SK-N-SH (cell line): ENCODE results near the gene FKBP4. TPM values are rescaled to one million over a fixed set of nuclear protein-coding genes. Genes with fewer than 3 reads are reported as not detected.

Source experiments
- CTCF ChIA-PET: fragments of 300-600, 350-600 bp; formaldehyde crosslinking; extraction: SDS; loops from one replicate; lab custom pipeline; 2021; lab: Yijun Ruan, JAX
- POLR2A ChIA-PET: fragments of 350-600 bp; sonication (Branson Sonifier 250); formaldehyde crosslinking; extraction: SDS; loops from one replicate; lab custom pipeline; 2020; ENCODE audit warnings: antibody characterized with exemption, inconsistent platforms; lab: Yijun Ruan, JAX
- DNase-seq: peaks from one replicate; pipeline ENCODE4 v3.0.0; 2012
- H2AFZ ChIP-seq: fragments of 200-600 bp; sonication (generic); 2 replicates; pipeline ENCODE4 v1.8.1; 2016; ENCODE audit warnings: antibody characterized with exemption, mild to moderate bottlenecking, low read depth
- H3F3A ChIP-seq: fragments of 200-600 bp; sonication (generic); replicated peaks from 2 replicates; pipeline ENCODE3; 2016; ENCODE audit warnings: antibody characterized with exemption, mild to moderate bottlenecking; ENCODE audit not compliant: insufficient read depth
- H3K27ac ChIP-seq, 2 experiments: fragments of 200-500 bp in 1 of 2; fragments of 200-600 bp in 1 of 2; sonication (Bioruptor generic) in 1 of 2; sonication (generic), shearing (Covaris generic) in 1 of 2; 2 replicates each; pipeline versions ENCODE4 v1.5.1 to v1.6.1; 2014 to 2016; ENCODE audit warnings: low read depth in 2 of 2, inconsistent platforms in 1 of 2, low read length in 1 of 2, mild to moderate bottlenecking in 1 of 2, mixed read lengths in 1 of 2
- H3K27me3 ChIP-seq: fragments of 200-600 bp; sonication (generic), shearing (Covaris generic); 2 replicates; pipeline ENCODE4 v1.6.1; 2016; ENCODE audit warnings: mixed run types; ENCODE audit not compliant: insufficient read depth
- H3K36me3 ChIP-seq, 2 experiments: fragments of 200-500 bp in 1 of 2; fragments of 200-600 bp in 1 of 2; sonication (Bioruptor generic) in 1 of 2; sonication (generic) in 1 of 2; replicated peaks in 1 of 2; 2 replicates each; pipeline versions ENCODE3 to v1.5.1; 2014 to 2016; ENCODE audit warnings: low read length in 1 of 2, mild to moderate bottlenecking in 1 of 2; ENCODE audit not compliant: insufficient read depth in 2 of 2, control insufficient read depth in 1 of 2
- H3K4me1 ChIP-seq, 2 experiments: fragments of 200-500 bp in 1 of 2; fragments of 200-600 bp in 1 of 2; sonication (Bioruptor generic) in 1 of 2; sonication (generic), shearing (Covaris generic) in 1 of 2; 2 replicates each; pipeline versions ENCODE4 v1.5.1 to v1.6.1; 2014 to 2016; ENCODE audit warnings: low read depth in 1 of 2, low read length in 1 of 2, mixed run types in 1 of 2; ENCODE audit not compliant: insufficient read depth in 2 of 2, control insufficient read depth in 1 of 2
- H3K4me2 ChIP-seq: fragments of 200-600 bp; sonication (generic), shearing (Covaris generic); 2 replicates; pipeline ENCODE4 v1.6.1; 2017; ENCODE audit warnings: mixed run types
- H3K4me3 ChIP-seq, 2 experiments: fragments of 200-500 bp in 1 of 2; fragments of 200-600 bp in 1 of 2; sonication (Bioruptor generic) in 1 of 2; sonication (generic), shearing (Covaris generic) in 1 of 2; 2 replicates each; pipeline versions ENCODE4 v1.5.1 to v1.8.1; 2014 to 2016; ENCODE audit warnings: low read depth in 2 of 2, inconsistent platforms in 1 of 2, low read length in 1 of 2, mild to moderate bottlenecking in 1 of 2, mixed read lengths in 1 of 2, moderate library complexity in 1 of 2
- H3K79me2 ChIP-seq: fragments of 200-600 bp; sonication (generic); 2 replicates; pipeline ENCODE4 v1.8.1; 2017; ENCODE audit warnings: mild to moderate bottlenecking; ENCODE audit not compliant: insufficient read depth
- H3K9ac ChIP-seq: fragments of 200-600 bp; sonication (generic); 2 replicates; pipeline ENCODE4 v1.6.1; 2017; ENCODE audit warnings: mixed run types
- H3K9me2 ChIP-seq: fragments of 200-600 bp; sonication (generic); 2 replicates; pipeline ENCODE4 v1.6.1; 2017; ENCODE audit warnings: mixed run types
- H3K9me3 ChIP-seq: fragments of 200-600 bp; sonication (generic); 2 replicates; pipeline ENCODE4 v1.6.1; 2017; ENCODE audit warnings: mixed run types, mild to moderate bottlenecking, moderate library complexity
- H4K20me1 ChIP-seq: fragments of 200-600 bp; sonication (generic); 2 replicates; pipeline ENCODE4 v1.6.1; 2017; ENCODE audit warnings: mild to moderate bottlenecking, mixed run types; ENCODE audit not compliant: insufficient read depth
- CTCF ChIP-seq: fragments of 200-600 bp; sonication (generic); IDR thresholded peaks from 2 replicates; pipeline ENCODE4 v1.6.1; 2017; ENCODE audit warnings: antibody characterized with exemption, mild to moderate bottlenecking, moderate library complexity
- ELF1 ChIP-seq: IDR thresholded peaks from 2 replicates; pipeline ENCODE4 v1.4.0; 2012
- EP300 ChIP-seq, 2 experiments: IDR thresholded peaks; 2 replicates each; pipeline versions ENCODE4 v1.4.0 to v1.6.1; 2012; ENCODE audit warnings: borderline replicate concordance in 1 of 2, low read depth in 1 of 2, low read length in 1 of 2
- EZH2phosphoT487 ChIP-seq: fragments of 200-600 bp; sonication (generic); IDR thresholded peaks from 2 replicates; pipeline ENCODE4 v1.6.1; 2017; ENCODE audit warnings: low read depth, mixed run types, mild to moderate bottlenecking, antibody characterized with exemption, moderate library complexity, borderline replicate concordance
- FOSL2 ChIP-seq: IDR thresholded peaks from 2 replicates; pipeline ENCODE4 v1.4.0; 2012; ENCODE audit warnings: low read depth, mild to moderate bottlenecking, moderate library complexity, borderline replicate concordance
- FOXM1 ChIP-seq: IDR thresholded peaks from 2 replicates; pipeline ENCODE4 v1.4.0; 2012; ENCODE audit warnings: low read depth, mild to moderate bottlenecking
- JUND ChIP-seq: IDR thresholded peaks from 2 replicates; pipeline ENCODE4 v1.4.0; 2012
- MEF2A ChIP-seq: IDR thresholded peaks from 2 replicates; pipeline ENCODE4 v1.4.0; 2012; ENCODE audit warnings: low read depth, borderline replicate concordance
- NRF1 ChIP-seq: IDR thresholded peaks from 2 replicates; pipeline ENCODE4 v1.6.1; 2012; ENCODE audit warnings: low read depth, mild to moderate bottlenecking, low read length
- POLR2AphosphoS5 ChIP-seq: IDR thresholded peaks from 2 replicates; pipeline ENCODE4 v1.6.1; 2012; ENCODE audit warnings: low read depth, low read length
- RFX5 ChIP-seq: IDR thresholded peaks from 2 replicates; pipeline ENCODE4 v1.6.1; 2012; ENCODE audit warnings: mild to moderate bottlenecking, improper control_type of control experiment, low read length
- ZBTB33 ChIP-seq: IDR thresholded peaks from 2 replicates; pipeline ENCODE4 v1.4.0; 2012; ENCODE audit warnings: low read depth, borderline replicate concordance
- WGBS: methylation state at CpG from one replicate; pipeline ENCODE4 v1.1.6; 2017; ENCODE audit warnings: low lambda C conversion rate; 5-methylcytosine and 5-hydroxymethylcytosine counted together
- polyA plus RNA-seq, 3 experiments: library from polyadenylated mRNA; depleted of rRNA; stranded (reverse); fragments of >200 nt; gene quantifications; 2 replicates each; pipeline ENCODE4 v1.2.3, GENCODE V29; 2012
- TF ChIP-seq, protein P1 (sequence below): fragments of 150-350 bp; IDR thresholded peaks from 2 replicates; pipeline ENCODE4 v1.6.1; 2016; ENCODE audit warnings: mild to moderate bottlenecking, low read depth, low read length

Gene FKBP4
- polyA plus RNA-seq, 1 of the 3 experiments (the other 2 are of a cell fraction) = 53.2 TPM

DNA sequence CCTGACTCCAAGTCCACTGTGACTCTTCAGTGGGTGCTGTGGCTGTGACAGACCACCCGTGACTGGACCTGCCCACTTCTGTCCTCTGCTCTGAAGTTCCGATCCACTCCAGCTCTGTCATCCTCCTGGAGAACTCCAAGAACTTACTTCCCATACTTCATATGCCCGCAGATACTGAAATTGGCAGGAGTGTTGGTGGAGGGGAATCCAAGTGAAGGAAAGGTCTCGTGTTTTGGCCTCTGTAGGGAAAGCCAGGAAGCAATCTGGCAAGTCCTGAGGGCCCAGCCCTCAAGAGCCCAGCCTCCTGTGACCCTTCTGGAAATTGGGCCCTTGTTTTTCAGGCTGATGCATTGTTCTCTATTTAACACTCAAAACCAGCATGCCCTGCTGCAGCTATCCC lies 22.4 kb upstream of the FKBP4 start:
- H4K20me1 ChIP-seq = no peaks in the 10 kb centered on the region
- H3K27ac ChIP-seq = no peak overlapping the region
- H3K4me3 ChIP-seq = no peak overlapping the region
- H3K36me3 ChIP-seq = no peaks in the 10 kb centered on the region
- TF ChIP-seq MEF2A (no peak), NRF1 (no peak), RFX5 (no peak), ZBTB33 (no peak), ELF1 (no peak), POLR2AphosphoS5 (no peak), FOXM1 (no peak), CTCF (no peak), FOSL2 (no peak), EP300 (IDR thresholded peaks at IDR 0.05; ENCODE audit: borderline replicate concordance in 1 of 2, low read depth in 1 of 2, low read length in 1 of 2) (no peak), JUND (no peak), EZH2phosphoT487 (no peak)
- TF ChIP-seq, protein P1, sequence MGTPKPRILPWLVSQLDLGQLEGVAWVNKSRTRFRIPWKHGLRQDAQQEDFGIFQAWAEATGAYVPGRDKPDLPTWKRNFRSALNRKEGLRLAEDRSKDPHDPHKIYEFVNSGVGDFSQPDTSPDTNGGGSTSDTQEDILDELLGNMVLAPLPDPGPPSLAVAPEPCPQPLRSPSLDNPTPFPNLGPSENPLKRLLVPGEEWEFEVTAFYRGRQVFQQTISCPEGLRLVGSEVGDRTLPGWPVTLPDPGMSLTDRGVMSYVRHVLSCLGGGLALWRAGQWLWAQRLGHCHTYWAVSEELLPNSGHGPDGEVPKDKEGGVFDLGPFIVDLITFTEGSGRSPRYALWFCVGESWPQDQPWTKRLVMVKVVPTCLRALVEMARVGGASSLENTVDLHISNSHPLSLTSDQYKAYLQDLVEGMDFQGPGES = no peak
- H3F3A ChIP-seq = no peaks in the 10 kb centered on the region
- H3K4me1 ChIP-seq = no peaks in the 10 kb centered on the region
- CTCF ChIA-PET = interaction anchor here (1.4 kb wide), 1 partner anchor 12 kb away, joined by 3 read pairs; no protein-coding TSS in a partner anchor
- H3K9me2 ChIP-seq = no peaks in the 10 kb centered on the region
- no peak for DNase-seq
- H3K79me2 ChIP-seq = no peaks in the 10 kb centered on the region
- H3K9me3 ChIP-seq = no peaks in the 10 kb centered on the region
- POLR2A ChIA-PET = no interaction called here
- WGBS = 49% methylated on average over 4 of the region's 4 CpGs
- no peak overlapping the region for H3K4me2 ChIP-seq
- no peak overlapping the region for H3K9ac ChIP-seq
- H2AFZ ChIP-seq = no peak overlapping the region
- peaks cover 9% of the 10 kb centered on the region; the same call in 1 of the 2 replicates for H3K27me3 ChIP-seq
